GM21529 (cell line): ENCODE measurements around the gene RND1.

ENCODE experiments used
- ATAC-seq: cut with Tn5 transposase; IDR thresholded peaks from one replicate; pipeline ENCODE4 v1.9.1; 2021; ENCODE audit not compliant: unreplicated experiment

RND1 gene

DNA sequence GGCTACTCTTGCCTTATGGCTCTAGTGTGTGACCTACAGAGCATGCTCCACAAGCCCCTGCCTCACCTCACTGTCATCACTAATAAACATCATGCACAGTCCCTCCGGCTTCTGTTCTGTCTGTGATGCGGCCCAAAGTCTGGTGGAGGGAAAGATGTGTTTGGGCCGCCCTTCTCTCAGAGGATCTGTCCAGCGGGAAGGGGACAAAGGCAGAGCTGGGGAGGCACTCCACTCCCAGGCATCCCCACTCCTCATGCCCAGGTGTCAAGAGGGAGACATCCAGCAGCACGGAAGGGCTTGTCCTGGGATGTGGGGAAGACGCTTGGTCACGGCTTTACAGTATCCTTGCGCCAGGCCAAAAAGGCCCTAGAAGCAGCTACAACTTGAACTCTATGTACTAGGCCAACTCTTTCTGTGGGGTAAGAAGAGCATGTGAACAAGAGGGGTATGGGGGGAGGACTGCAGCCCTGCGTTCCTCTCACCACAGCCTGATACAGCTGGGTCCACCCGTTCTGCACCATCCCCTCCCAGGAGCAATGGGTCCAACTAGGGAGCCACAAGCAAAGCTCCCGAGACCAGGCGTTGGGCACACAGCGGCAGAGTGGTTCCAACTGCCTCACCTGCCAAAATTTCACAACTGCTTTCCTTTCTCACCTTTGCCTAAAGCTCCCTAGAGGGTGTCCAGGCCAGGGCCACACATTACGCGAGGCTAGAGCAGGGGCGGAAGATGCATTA, 36.7 kb downstream of the RND1 start:
- ATAC-seq, result no peak

DNA sequence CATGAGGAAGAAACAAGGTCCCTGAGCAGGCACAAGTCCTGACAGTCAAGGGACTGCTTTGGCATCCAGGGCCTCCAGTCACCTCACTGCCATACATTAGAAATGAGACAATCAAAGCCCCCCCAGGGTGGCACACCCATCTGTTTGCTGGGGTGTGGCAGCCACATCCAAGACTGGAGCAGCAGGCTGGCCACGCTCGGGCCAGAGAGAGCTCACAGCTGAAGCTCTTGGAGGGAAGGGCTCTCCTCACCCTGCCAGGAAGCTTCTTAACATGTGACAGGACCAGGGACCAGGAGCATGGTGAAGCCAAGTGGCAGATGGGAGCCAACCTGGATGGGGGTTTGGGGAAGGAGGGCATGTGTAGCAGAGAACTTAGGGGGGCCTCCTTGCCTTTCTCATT, 37.4 kb downstream of the RND1 start:
- no peak for ATAC-seq

DNA sequence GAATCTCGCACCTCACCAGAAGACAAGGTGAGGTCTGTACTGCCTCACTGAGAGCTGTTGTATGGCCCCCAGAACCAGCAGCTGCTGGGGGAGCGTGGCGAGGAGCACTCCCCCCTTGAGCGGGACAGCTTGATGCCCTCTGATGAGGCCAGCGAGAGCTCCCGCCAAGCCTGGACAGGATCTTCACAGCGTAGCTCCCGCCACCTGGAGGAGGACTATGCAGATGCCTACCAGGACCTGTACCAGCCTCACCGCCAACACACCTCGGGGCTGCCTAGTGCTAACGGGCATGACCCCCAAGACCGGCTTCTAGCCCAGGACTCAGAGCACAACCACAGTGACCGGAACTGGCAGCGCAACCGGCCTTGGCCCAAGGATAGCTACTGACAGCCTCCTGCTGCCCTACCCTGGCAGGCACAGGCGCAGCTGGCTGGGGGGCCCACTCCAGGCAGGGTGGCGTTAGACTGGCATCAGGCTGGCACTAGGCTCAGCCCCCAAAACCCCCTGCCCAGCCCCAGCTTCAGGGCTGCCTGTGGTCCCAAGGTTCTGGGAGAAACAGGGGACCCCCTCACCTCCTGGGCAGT, 38.1 kb downstream of the RND1 start:
- ATAC-seq, result no peak

DNA sequence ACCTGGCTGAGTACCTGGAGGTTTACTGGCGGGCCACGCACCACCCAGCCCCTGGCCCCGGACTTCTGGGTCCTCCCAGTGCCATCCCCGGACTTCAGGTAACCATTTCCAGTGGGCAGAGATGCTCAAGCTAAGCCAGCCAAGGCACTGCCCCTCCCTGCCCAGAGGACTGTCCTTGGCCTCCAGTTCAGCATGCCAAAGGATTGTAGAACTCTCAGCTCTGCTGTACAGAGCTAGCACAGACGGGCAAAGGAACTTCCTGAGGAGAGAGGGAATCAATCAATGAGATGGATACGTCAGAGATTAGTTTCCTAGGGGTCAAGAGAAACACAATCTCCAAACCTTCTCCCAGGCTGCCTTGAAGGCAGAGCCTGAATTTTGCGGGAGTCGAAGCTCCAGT, 38.6 kb downstream of the RND1 start:
- no peak for ATAC-seq

DNA sequence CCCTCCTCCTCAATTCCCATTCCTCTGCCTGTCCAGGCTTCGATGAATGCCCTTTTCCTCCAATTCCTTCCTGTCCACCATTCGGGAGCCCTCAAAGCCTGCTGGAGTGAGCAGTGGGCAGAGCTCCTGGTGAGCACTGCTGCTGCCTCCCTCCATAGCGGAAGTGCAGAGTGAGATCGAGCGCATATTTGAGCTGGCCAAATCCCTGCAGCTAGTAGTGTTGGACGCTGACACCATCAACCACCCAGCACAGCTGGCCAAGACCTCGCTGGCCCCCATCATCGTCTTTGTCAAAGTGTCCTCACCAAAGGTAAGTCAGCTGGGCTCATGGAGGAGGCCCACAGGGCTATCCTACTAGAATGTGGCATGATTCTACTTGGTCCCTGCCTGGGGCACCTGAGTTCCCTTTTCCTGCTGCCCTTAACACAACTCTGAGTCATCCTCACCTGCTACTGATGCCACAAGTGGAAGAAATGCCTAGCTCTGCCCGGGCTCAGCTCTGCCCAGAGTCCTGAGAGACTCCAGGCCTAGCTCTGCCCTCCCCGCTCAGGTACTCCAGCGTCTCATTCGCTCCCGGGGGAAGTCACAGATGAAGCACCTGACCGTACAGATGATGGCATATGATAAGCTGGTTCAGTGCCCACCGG, 39.3 kb downstream of the RND1 start:
- no peak for ATAC-seq

DNA sequence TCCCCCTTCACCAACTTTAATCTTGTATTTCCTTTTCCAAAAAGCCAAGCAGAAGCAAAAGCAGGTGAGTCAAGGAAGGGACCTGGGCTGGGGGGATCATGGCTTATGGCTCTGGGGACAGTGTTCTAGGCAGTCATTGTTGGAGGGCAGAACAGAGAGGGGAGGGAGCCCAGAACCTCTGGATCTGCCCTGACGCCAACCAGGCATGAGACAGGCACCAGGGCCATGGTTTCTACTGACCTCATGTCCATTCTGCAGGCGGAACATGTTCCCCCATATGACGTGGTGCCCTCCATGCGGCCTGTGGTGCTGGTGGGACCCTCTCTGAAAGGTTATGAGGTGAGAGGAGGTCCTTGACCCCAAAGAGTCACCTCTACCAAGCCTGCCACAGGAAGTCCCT, 40.8 kb downstream of the RND1 start:
- no peak for ATAC-seq

DNA sequence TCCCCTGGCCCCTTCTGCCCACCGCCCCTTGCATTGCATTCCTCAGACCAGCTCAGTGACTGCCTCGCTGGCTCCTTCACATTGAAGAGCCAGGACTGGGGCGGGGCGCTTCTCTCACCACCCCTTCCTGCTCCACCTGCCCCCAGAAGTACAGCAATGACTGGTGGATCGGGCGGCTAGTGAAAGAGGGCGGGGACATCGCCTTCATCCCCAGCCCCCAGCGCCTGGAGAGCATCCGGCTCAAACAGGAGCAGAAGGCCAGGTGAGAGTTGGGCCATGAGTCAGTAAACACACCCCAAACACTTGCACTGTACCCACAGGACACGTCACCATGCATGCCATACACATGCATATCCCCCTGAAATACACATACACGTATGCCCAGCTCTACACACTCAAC, 41.6 kb downstream of the RND1 start:
- no peak for ATAC-seq

DNA sequence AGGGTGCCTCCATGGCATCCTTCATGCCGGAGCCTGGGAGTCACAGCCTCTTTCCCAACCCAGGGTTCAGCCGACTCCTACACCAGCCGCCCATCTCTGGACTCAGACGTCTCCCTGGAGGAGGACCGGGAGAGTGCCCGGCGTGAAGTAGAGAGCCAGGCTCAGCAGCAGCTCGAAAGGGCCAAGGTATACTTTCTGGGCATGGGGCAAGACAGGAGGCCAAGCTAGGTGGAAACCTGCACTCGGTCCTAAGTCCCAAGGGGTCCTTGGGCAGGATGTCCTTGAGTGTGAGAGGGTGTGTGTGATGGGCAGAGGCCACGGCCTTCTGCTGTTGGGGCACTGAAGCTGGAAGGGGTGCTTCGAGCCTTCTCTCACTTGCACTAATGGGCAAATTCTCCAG, 42.4 kb downstream of the RND1 start:
- no peak for ATAC-seq

DNA sequence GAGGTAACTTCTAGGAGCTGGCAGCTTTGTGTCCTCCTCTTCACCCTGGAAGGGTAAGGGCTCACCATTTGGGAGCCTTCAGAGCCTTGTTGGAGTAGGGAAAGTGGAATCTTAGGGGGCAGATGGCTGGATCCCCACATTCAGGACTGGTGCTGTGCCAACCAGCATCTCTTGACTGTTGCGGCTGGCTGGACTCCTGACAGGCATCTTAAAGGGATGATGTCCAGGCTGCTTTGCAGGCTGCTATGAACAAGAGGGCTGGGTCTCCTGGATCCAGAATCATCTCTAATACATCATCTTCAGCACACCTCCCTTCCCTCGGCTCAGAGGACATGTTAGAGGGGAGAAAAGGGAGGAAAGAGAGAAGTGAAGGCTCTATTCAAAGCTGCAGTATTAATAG, 43.0 kb downstream of the RND1 start:
- no peak for ATAC-seq

DNA sequence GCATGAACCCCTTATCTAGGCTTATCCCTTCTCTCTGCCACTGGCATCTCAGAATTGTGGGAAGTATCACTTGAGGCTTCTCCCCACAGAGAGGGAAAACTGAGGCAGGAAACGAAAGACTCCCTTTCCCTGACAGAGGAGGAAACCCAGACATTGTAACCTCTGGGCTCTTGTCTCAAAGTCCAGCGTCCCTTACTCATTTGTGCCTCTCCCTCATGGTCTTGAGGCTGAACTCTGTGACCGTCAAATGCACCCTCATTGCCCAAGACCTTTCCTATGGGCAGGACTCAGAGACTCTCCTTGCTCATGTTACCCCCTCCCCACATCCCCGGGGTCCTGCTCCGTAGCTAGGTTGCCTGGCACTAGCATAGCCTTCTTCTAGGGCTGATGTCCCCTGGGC, 43.5 kb downstream of the RND1 start:
- no peak for ATAC-seq

DNA sequence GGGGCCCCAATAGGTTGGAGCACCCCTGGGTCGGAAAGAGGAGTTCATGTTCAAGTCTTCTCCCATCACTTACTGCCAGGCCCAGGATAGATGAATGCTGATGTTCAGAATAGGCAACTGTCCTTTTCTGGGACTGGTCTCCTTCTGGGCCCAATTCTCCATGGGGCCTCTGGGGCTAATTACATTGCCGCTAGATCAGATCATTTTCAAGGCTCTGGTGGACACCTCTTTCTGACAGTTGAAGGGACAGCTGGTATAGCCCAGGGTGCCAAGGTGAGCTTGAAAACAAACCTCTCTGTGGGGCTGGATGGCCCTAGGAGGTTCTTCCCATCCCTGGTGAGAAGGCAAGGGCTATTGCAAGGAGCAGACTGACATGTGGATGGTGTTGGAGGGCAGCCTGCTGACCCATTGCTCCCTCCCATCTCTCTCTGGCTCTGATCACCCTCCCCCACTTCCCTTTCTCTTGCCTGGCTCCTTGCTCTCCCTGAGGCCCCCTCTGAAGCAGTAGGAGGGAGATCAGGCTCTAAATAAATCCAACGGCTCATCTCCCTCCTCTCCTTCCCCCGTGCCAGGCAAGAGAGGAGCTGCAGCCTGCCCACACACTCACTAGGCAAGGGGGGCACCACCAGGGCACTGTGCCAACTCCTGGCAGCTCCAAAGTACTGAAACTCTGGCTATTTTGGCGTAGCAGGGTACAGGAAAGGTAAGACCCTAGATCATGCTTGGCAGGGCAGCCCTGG, 45.5 kb downstream of the RND1 start:
- no peak for ATAC-seq

DNA sequence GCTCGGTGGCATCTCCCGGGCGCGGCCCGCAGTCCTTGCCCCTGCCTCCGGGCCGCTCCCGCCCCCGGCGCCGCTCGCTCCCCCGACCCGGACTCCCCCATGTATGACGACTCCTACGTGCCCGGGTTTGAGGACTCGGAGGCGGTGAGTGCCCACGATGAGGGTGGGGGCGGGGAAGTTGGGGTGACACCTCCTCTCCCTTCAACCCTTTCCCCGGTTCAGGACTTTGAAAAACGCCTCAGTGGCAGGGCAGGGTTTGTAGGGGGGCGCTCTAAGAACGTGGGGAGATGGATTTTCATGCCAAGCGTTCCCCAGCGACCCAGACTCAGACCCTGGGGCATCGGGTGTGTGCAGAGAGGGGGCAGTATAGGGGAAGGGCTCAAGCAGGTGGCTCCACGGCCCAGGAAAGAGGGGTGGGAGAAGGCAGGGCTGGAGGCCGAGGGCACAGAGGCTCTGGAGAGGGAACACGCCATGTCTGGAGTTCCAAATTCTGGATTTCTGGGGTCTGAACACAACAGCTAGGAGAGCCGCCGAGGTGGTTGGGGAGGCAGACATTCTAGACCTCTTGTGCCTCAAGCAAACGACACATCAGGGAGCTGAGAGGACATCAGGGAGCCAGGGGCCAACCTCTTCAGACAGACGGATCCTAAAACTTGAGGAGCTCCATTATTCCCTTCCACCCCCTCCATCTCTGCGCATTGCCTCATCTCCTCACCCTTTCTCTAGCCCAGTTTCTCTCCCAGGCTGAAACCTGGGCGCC, 46.7 kb downstream of the RND1 start:
- ATAC-seq, result no peak

DNA sequence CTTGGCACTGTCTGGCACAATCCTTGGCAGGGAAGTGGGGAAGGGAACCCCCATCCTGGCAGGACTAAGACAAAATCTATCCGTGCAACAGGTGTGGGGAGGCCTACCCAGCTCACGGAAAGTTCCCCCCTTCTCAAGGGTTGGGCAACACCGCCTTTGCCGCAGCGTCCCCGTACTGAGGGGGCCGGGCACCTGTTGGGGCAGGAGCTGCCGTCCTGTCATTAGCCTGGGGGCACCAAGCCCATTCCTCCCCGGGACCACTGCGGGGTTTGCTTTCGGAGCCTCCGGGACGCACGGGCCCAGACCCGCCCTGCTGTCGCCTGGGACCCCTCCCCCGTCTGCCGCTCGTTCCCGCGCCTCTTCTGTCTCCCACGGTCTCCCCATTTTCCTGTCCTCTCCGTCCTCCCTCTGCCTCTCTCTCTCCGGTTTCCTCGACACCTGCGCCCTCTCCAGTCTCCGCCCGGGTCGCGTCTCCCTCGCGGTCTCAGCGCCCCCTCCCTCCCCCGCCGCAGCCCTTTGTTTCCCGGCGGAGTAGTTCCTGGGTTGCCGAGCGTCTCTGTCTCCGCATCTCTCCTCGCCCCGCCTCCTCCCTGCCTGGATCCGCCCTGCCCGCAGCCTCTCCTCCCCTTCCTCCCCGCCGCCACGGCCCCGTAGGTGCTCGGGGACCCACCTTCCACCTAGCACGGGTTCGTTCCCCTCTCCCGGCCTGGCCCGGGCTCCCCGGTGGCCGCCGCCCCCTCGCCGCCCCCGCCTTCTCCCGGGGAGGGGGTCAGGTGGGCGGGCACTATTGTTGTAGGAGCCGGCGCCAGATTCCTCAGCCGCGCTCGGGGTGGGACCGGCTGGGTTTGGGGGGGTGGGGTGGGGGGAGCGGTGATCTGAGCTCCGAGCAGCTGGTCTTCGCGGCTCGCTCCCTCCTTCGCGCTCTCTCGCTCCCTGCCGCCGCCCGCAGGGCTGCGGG, 47.5 kb downstream of the RND1 start, which contains the start of gene CACNB3:
Gene CACNB3 (plus strand): TSS at position 624 of the 958 bp plus-strand sequence. CDS start 434 bp downstream, outside the sequence.
- no peak for ATAC-seq

DNA sequence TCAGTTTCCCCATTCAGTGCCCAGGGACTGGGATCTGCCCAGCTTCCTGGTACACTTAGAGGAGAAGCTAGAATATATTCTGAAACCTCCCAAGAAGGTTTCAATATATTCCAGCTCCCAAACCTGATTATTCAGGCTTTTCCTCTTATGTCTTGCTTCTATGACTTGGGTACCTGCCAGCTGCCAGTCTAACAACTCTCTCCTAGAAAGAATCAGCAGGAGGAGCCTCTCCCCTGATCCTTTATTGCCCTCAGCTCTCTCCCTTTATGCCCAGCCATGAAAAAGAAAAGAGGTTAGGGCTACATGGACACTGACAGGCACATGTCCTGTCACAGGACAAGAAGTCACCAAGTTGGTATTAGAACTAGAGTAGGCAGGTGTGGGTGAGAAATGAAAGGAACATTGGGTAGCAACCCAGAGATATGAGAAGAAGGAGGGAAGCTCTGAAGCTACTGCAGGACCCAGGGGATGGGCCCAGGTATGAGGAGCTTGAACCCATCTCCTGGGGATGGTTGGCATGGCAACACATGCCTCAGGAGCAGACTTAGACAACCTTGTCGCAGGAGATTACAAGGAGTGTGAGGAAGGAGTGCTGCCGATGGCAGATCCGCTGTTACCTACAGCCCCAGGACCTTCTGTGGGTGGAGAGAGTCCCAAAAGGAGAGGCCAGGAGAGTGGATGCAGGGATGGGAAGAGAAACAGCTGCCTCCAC, 49.4 kb downstream of the RND1 start:
- no peak for ATAC-seq

DNA sequence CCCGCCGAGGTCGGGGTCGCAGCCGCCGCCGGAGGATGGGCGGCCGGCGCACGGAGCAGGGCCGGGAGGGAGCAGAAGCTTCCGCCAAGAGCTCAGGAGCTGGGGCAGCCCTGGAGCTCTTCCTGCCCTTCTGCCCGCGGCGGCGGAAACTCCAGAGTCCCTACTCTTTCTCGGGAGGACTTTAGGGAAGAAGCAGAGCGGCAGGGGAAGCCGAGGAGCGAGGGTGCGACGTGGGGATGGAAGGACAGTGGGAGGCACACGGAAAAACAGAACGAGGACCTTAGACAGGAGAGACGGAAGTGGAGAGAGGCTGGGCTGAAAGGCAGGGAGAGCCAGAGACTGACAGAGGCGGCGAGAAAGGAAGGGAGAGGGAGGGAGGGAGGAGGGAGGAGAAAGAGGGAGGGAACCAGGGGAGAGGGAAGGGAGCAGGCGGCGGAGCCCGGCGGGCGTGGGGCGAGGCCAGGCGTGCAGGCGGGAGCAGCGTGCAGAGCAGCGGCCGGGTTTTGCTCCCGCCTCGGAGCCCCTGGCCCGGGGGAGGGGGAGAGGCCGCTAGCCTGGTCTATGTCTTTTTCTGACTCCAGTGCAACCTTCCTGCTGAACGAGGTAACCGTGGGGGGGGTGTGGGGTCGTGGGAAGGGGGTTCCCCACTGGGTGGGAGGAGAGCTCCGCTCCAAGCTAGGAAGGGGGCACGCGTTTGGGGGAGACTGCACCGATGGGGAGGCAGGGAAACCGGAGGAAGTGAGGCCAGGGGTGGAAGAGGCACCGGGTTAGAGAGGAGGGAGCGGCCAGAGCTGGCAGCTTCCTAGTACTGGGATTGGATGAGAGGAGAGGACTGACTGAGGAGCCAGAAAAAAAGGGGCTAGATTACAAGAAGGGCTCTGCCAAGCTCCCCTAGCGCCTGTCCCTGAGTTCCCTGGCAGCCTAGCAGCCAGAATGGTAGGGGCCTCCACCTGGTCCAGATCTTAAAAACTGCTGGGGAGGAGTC, 50.3 kb downstream of the RND1 start:
- peak; percentile 25 for ATAC-seq

DNA sequence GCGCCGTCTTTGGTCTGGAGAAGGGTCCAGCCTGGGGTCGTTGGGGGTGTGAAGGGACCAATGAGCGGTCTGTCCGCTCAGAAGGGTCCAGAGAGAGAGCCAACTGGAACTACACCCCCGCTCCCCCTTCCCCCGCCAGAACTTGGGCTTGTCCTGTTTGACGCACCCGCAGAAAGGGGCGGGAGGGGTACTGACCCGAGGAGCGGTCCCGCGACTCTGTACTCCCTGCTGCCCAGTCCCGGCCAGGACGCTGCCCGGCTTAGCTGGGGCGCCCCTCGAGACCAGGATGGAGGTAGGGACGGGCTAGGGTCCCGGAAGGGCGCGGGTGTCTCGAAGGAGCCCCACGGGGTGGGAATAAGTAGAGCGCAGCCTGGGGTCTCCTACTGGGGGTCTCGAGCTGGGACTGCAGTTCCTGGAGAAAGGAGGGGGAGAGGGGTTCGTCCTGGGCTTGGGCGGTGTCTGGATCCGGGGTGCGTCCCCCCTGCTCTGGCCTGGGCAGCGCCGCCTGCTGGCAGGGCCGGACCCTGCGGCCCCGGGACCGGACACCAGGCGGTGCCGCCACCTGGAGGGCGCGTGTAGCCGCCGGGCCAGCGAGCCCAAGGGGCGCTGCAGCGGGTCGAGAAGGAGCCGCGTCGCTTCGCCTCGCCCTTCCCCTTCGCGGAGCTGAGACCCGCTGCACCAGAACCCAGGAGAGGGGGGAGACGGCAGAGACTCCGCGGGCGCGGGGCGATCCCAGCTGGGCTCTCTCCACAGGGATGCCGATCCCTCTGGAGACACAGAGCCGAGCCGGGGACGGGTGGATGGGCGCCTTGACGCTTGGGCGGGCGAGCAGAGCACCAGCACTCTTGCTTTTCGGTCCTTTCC, 51.2 kb downstream of the RND1 start:
- ATAC-seq, result peak; percentile 77
